ENCODE results near the gene LMNTD2. TPM values are rescaled to one million over a fixed set of nuclear protein-coding genes. Genes with fewer than 3 reads are reported as not detected.

Gene LMNTD2
- total RNA-seq, 4 donors from 2014 or later: 0.14 to 2.2 (median 0.51) TPM; not detected in 1

- no peak for DNase-seq
- no peaks in the 10 kb centered on the region for H3K27me3 ChIP-seq
- no peak overlapping the region for H3K4me3 ChIP-seq
- no peak overlapping the region for H3K27ac ChIP-seq
- peaks cover 8 to 20% of the 10 kb centered on the region in 2 donors for H3K4me1 ChIP-seq
- no peaks in the 10 kb centered on the region for H3K36me3 ChIP-seq
- TF ChIP-seq, protein P1, sequence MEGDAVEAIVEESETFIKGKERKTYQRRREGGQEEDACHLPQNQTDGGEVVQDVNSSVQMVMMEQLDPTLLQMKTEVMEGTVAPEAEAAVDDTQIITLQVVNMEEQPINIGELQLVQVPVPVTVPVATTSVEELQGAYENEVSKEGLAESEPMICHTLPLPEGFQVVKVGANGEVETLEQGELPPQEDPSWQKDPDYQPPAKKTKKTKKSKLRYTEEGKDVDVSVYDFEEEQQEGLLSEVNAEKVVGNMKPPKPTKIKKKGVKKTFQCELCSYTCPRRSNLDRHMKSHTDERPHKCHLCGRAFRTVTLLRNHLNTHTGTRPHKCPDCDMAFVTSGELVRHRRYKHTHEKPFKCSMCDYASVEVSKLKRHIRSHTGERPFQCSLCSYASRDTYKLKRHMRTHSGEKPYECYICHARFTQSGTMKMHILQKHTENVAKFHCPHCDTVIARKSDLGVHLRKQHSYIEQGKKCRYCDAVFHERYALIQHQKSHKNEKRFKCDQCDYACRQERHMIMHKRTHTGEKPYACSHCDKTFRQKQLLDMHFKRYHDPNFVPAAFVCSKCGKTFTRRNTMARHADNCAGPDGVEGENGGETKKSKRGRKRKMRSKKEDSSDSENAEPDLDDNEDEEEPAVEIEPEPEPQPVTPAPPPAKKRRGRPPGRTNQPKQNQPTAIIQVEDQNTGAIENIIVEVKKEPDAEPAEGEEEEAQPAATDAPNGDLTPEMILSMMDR (IDR thresholded peaks at IDR 0.05): no peak
- TF ChIP-seq POLR2A (IDR thresholded peaks at IDR 0.05): no peak
- intact Hi-C loops (cut with DNase I; ENCODE audit: low total_unique reads): no loop called here
- H3K9me3 ChIP-seq: no peaks in the 10 kb centered on the region
Observed at GRCh38 chr11:581342-581741, 20.8 kb upstream of the LMNTD2 start.

DNA sequence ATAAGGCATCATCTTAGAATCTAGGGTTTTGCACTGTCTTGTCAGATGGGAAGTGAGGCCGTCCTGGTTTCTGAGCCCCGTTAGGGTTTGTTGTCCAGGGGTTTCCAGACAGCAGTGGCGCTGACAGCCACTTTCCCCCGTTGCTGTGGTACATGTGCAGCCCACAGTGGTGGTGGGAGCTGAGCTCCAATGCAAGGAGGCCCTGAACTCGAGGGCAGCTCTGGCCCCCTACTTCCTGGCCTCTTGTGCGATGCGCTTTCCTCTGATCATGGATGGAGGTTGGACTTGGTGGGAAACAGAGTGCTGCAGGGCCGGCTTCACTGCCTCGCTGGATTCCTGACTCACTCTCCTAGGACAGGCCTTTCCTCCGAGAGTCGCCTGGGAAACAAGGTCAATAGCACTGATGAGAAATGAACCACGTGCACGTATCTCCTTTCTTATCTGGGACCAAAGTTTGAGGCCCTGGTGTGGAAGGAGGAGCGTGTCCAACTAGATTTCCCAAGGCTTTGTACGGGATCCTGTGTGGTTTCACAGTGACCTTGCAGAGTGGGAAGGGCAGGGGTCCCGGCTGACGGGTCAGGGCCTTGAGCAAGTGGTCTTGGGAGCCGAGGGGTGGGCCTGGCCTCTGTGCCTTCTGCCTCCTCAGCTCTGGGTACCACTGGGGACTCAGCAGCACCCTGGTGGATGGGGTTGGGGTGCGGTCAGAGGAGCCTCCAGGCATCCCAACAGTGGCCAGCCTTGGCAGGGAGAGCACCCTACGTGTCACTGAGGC lies 19.5 kb upstream of the LMNTD2 start:
- no peak overlapping the region for H3K27ac ChIP-seq
- TF ChIP-seq, protein P1 (IDR thresholded peaks at IDR 0.05): no peak
- no peak for TF ChIP-seq POLR2A (IDR thresholded peaks at IDR 0.05)
- no peaks in the 10 kb centered on the region for H3K27me3 ChIP-seq
- peaks cover 8 to 20% of the 10 kb centered on the region in 2 donors for H3K4me1 ChIP-seq
- intact Hi-C loops (cut with DNase I; ENCODE audit: low total_unique reads): no loop called here
- no peaks in the 10 kb centered on the region for H3K9me3 ChIP-seq
- no peaks in the 10 kb centered on the region for H3K36me3 ChIP-seq
- H3K4me3 ChIP-seq: no peak overlapping the region
- no peak for DNase-seq

GRCh38 chr11:578276-579035 lies 17.9 kb upstream of the LMNTD2 start:
- H3K9me3 ChIP-seq: no peaks in the 10 kb centered on the region
- H3K4me1 ChIP-seq: peaks cover 9 to 22% of the 10 kb centered on the region in 2 donors
- no peak for TF ChIP-seq POLR2A (IDR thresholded peaks at IDR 0.05)
- TF ChIP-seq, protein P1 (IDR thresholded peaks at IDR 0.05): no peak
- intact Hi-C loops (cut with DNase I; ENCODE audit: low total_unique reads): no loop called here
- no peak for DNase-seq
- no peaks in the 10 kb centered on the region for H3K27me3 ChIP-seq
- H3K4me3 ChIP-seq: no peak overlapping the region
- no peak overlapping the region for H3K27ac ChIP-seq
- H3K36me3 ChIP-seq: no peaks in the 10 kb centered on the region

GRCh38 chr11:577611-577894 lies 17.0 kb upstream of the LMNTD2 start:
- no peak for DNase-seq
- TF ChIP-seq, protein P1 (IDR thresholded peaks at IDR 0.05): no peak
- intact Hi-C loops (cut with DNase I; ENCODE audit: low total_unique reads): no loop called here
- H3K9me3 ChIP-seq: no peaks in the 10 kb centered on the region
- H3K4me1 ChIP-seq: peaks cover 13 to 27% of the 10 kb centered on the region in 2 donors
- no peaks in the 10 kb centered on the region for H3K36me3 ChIP-seq
- no peak overlapping the region for H3K27ac ChIP-seq
- peak overlapping the region; percentile 52 to 96 for H3K4me3 ChIP-seq
- no peaks in the 10 kb centered on the region for H3K27me3 ChIP-seq

All from uterus (tissue), 4 donors.